ENCODE measurements around the gene RANBP9.
A peak's percentile ranks its signal among the peaks of the same experiment; 100 is the strongest.

RANBP9 gene

DNA sequence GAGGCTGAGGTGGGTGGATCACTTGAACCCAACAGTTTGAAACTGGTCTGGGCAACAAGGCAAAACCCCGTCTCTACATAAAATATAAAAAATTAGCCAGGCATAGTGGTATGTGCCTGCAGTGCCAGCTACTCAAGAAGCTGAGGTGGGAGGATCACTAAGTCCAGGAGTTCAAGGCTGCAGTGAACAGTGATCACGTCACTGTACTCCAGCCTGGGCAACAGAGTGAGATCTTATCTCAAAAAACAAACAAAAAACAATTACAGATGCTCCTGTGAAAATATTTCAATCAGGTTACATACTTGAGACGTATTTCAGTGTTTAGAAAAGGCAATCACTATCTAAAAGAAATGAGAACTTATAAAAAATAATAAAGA, 33.8 kb downstream of the RANBP9 start:
- peak; percentile 33 for DNase-seq

DNA sequence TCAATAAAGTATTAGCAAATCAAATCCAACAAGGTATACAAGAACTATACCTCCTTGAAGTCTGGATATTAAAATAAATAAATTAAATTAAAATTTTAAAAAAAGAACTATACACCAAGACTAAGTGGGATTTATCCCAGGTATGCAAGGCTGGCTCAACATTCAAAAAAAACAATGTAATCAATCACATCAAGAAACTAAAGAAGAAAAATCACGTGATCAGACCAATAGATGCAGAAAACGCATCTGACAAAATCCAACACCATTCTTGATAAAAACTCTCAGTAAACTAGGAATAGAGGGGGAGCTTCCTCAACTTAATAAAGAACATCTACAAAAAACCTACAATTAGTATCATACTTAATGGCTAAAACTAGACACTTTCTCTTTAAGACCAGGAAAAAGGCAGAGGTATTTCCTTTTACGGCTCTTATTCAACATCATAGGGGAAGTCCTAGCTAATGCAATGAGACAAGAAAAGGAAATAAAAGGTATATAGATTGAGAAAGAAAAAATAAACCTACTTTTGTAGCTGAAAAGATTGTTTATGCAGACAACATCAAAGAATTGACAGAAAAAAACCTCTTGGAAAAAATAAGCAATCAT, 35.0 kb downstream of the RANBP9 start:
- DNase-seq, result no peak

- DNase-seq, result peak; percentile 70
Observed at GRCh38 chr6:13674533-13675190, 37.0 kb downstream of the RANBP9 start.

DNA sequence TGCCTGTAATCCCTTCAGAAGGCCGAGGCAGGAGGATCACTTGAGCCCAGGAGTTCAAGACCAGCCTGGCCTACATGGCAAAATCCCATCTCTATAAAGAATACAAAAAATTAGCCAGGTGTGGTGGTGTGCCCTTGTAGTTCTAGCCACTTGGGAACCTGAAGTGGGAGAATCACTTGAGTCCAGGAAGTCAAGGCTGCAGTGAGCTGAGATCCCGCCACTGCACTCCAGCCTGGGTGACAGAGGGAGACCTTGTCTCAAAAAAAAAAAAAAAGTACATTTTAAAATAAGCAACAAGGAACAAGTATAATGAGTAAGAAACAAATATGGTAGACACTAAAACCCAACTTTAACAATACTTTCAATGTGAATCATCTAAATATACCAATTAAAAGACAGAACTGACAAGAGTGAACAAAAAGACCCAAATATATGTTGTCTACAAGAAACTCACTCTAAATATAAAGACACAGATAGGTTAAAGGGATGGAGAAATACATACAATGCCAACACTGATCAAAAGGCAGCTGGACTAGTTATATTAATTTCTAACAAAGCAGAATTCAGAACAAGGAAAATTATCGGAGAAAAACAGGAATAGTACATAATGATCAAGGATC, 37.7 kb downstream of the RANBP9 start:
- DNase-seq, result no peak

- no peak for DNase-seq
Observed at GRCh38 chr6:13673368-13673767, 38.3 kb downstream of the RANBP9 start.

GRCh38 chr6:13672904-13673303, 38.7 kb downstream of the RANBP9 start:
- DNase-seq, result no peak

DNA sequence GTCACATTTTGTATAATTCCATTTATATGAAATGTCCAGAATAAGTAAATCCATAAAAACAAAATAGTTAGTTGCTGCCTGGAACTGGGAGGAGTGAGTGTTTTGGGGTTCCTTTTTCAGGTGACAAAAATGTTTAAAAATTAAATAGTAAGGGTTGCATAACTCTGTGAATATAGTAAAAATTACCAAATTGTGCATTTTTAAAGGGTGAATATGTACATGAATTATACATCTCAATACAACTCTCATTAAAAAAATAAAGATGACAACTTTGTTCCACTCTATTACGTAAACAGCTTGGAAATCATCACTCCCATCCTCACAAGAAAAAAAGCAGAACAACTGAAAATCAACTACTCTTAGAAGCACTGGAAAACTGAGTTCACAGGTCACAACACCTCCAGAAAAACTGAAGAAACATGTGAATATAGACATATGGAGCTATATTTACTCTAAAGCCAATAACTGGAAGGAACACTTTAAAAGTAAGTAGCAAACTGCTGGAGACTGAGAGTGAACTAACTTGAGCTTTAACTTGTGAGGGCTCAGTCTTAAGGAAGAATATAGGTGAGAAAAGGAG, 40.0 kb downstream of the RANBP9 start:
- DNase-seq, result no peak

- no peak for DNase-seq
Observed at GRCh38 chr6:13669476-13669875, 42.2 kb downstream of the RANBP9 start.

DNA sequence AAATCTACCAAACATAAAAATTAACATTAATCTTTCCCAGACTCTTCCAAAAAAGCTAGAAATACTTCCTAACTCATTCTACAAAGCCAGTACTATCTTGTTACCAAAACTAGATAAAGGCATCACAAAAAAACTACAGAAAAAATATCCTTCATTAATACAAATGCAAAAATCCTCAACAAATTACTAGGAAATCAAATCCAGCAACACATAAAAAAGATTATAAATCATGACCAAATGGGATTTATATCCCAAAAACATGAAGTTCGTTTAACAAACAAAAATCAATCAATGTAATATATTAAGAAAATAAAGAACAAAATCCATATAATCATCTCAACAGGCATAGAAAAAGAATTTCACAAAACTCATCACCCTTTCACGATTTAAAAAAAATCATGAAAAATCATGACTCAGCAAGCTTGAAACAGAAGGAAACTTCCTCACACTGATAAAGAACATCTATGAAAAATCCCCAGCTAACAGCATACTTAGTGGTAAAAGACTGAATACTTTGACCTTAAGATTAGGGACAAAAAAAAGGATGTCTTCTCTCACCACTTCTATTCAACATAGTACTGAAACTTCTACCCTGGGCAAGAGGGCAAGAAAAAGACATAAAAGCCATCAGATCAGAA, 43.2 kb downstream of the RANBP9 start:
- peak; percentile 77 for DNase-seq

GRCh38 chr6:13667655-13668054, 44.0 kb downstream of the RANBP9 start:
- DNase-seq, result no peak

DNA sequence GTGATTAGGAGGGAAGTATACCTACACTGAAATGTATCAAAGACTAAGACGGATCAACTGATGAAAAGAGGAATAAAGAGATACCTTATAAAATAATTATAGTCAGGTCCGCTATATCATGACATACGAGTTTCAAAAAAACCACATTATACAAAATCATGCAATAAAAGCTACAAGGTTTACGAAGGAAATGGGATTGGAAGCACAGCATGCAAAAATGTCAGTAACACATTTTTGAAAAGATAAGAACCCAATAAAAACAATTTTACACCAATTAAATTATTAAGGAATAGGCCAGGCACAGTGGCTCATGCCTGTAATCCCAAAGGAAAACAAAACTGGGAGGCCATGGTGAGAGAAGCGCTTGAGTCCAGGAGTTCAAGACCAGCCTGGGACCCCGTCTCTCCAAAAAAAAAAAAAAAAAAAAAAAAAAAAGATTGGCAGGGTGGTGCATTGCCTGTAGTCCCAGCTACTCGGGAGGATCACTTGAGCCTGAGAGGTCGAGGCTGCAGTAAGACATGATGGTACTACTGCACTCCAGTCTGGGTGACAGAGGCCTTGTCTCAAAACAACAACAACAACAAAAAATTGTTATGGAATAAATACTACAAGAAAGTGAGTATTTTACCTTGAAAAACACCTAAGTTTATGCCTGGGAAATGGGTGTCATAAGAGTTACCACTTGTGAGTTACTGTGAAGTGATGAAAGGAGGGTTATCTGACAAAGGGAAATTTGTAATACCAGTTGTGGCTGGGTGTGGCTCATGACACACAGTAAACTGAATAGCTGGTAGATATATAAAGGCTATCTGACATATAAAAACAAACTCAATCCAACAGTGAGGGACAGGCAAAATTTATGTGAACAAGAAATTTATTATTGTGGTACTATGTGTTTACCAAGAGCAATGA, 45.2 kb downstream of the RANBP9 start:
- DNase-seq, result peak; percentile 77

- DNase-seq, result no peak
Observed at GRCh38 chr6:13664703-13665352, 46.8 kb downstream of the RANBP9 start.

GRCh38 chr6:13663986-13664385, 47.6 kb downstream of the RANBP9 start:
- no peak for DNase-seq

DNA sequence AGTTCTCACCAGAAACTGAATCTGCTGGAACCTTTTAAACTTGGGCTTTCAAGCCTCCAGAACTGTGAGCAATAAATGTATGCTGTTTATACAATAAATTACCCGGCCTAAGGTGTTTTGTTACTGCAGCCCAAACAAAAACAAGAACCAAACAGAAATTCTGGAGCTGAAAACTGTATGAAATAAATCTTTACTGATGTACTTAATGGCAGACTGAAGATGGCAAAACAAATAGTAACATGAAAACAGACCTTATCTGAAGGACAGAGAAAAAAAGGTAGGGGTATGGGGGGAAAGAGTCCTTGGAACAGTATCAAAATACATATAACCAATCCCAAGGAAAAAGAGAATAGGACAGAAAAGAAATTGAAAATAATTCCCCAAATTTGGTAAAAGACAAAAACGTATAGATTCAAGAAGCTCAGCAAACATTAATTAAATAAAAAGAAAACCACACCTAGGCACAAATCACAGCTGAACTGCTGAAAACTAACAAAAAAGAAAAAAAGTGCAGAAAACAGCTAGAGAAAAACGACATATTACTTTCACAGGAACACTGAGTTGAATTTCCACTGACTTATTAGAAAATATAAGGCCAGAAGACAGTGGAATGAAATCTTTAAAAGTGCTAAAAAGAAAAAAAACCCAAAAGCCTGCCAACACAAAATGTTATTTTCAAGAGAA, 48.8 kb downstream of the RANBP9 start:
- DNase-seq, result no peak

GRCh38 chr6:13661647-13662046, 50.0 kb downstream of the RANBP9 start:
- DNase-seq, result no peak

DNA sequence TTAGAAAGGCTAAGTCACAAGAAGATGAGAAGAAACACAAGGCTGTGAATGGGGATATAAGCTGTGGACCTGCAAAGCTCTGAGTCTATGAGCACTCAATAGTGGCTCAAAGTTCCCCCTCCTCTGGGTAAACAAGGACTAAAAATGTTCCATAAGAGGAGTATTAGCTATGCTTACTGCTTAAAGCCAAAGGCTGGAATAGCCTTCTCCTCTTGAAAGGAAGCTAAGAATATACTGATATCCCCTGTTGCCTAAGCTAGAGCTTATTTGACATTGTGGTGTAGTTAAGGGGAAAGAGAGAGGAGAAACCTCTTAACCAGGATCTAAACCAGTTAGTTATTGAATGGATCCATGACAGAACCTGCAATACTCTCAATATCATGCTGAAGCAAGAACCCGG, 50.7 kb downstream of the RANBP9 start:
- no peak for DNase-seq

- no peak for DNase-seq
Observed at GRCh38 chr6:13660273-13660672, 51.4 kb downstream of the RANBP9 start.

- no peak for DNase-seq
Observed at GRCh38 chr6:13655700-13656099, 55.9 kb downstream of the RANBP9 start.

DNA sequence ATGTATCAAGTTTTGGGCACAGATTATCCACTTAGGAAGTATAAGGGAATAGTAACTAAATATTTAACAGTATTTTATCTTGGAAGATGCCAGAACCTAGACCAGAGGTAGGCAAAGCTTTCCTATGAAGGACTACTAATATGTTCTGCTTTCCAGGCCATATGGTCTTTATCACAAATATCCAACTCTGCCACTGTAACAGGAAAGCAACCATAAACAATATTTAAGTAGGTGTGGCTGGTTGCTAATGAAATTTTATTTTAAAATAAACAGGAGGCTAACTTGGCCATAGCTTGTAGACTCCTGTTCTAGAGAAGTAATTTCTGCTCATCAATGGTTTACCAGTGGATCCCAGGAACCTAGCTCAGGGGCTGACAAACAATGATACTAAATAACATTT, 57.1 kb downstream of the RANBP9 start:
- DNase-seq, result no peak

GRCh38 chr6:13653296-13653695, 58.3 kb downstream of the RANBP9 start:
- no peak for DNase-seq

DNA sequence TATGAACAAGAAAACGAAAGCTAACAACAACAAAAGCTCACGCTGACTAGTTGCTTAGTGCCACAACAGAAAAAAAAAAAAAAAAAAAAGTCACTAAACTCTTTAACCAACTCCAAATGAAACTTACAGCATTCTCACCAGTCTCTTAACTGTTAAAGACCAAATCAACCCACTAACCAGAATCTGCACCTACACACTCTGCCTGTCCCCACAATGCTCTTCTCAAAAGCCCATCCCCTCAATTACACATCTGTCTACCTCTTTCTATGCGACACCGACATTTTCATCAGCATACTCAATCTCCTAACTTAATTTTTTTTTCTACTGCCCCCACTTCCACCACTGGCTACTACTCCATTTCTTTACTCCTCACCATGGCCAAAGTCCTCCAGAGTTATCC, 62.2 kb downstream of the RANBP9 start:
- no peak for DNase-seq

DNA sequence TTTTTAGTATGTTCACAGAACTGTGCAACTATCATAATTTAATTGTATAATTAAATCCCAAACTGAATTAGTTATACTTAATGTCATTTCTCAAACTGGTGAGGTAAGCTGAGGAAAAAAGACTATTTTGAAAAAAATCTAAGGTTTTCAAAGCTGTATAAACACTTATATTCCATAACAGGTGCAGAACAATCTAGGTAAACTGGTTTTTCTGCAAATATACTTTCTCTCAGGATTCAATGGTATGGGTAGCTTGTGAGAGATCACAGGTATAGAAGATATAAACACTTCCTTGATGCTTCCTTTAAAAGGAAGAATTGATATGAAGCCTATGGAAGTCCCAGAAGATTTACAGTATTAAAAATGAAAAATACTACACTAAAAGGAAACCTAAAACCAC, 62.8 kb downstream of the RANBP9 start:
- no peak for DNase-seq
